Nephron (organoid): Measurements from ENCODE around the gene NACC2.

ENCODE experiments used
- H3K27ac Mint-ChIP-seq, 3 experiments: 2 replicates each; pipeline ENCODE4 v1.8.0; 2020; ENCODE audit warnings: mixed read lengths in 3 of 3, mild to moderate bottlenecking in 2 of 3, moderate library complexity in 1 of 3
- H3K27me3 Mint-ChIP-seq: 2 replicates; pipeline ENCODE4 v1.8.0; 2021; ENCODE audit warnings: low read depth, mild to moderate bottlenecking, moderate library complexity, mixed read lengths
- H3K36me3 Mint-ChIP-seq: 2 replicates; pipeline ENCODE4 v1.8.0; 2020; ENCODE audit warnings: low read depth, mixed read lengths
- H3K4me1 Mint-ChIP-seq: 2 replicates; pipeline ENCODE4 v1.8.0; 2020; ENCODE audit warnings: mixed read lengths
- H3K4me3 Mint-ChIP-seq, 3 experiments: 2 replicates each; pipeline ENCODE4 v1.8.0; 2020; ENCODE audit warnings: mild to moderate bottlenecking in 3 of 3, mixed read lengths in 3 of 3, moderate library complexity in 2 of 3
- H3K9me3 Mint-ChIP-seq: 2 replicates; pipeline ENCODE4 v1.8.0; 2020; ENCODE audit warnings: mixed read lengths
- CTCF ChIP-seq, 3 experiments: fragments of 200-600 bp; sonication (generic); IDR thresholded peaks; one replicate each; pipeline ENCODE4 v1.5.0; 2021; ENCODE audit warnings: antibody characterized with exemption in 3 of 3; ENCODE audit not compliant: unreplicated experiment in 3 of 3

Gene NACC2

GRCh38 chr9:136136127-136136925 is 41.2 kb upstream of the NACC2 start:
- Mint-ChIP-seq H3K27ac (no peak overlapping the region), H3K9me3 (no peaks in the 10 kb centered on the region), H3K4me1 (peaks cover 8% of the 10 kb centered on the region), H3K27me3 (peaks cover 54% of the 10 kb centered on the region), H3K4me3 (peak overlapping the region in 1 of 3 experiments; percentile 36), H3K36me3 (no peaks in the 10 kb centered on the region)
- TF ChIP-seq CTCF (IDR thresholded peaks at IDR 0.05; ENCODE audit: unreplicated experiment in 3 of 3) = no peak

DNA sequence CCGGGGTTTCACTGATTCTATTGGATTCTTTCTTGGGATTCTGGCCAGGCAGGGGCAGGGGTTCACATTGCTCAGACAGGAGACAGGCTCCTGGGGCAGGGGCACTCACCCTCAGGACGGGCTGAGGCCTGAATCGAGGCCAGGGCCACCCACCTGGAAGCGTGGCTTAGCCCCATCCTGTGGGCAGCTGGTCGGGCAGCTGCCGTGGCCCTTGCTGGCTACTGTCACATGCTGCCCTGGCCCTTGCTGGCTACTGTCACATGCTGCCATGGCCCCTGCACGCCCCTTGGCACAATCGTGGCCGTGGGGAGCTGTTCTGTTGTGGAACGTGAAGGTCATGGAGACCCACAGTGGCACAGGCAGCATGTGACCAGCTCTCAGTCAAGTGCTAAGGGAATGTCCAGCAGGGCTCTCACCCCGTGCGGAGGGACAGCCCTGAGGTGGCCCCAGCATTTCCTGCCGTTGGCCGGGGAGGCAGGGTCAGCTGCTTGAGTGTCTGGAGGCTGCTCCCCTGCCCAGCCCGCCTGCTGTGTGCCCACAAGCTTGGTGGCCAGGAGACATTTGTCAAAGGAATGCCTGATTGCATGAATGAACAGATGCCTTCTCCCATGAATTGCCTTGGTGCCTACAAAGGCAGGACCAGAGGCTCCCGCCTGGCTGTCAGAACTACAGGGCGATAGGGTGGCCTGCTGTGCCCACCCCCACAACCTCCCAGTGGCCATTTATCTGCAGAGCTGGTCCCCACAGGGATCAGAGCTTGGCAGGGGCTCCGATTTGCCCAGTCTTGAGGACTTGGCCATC is 40.4 kb upstream of the NACC2 start:
- Mint-ChIP-seq H3K27me3 (peaks cover 57% of the 10 kb centered on the region), H3K36me3 (no peaks in the 10 kb centered on the region), H3K4me3 (peak overlapping the region in 1 of 3 experiments; percentile 36), H3K4me1 (no peaks in the 10 kb centered on the region), H3K9me3 (no peaks in the 10 kb centered on the region), H3K27ac (no peak overlapping the region)
- TF ChIP-seq CTCF (IDR thresholded peaks at IDR 0.05; ENCODE audit: unreplicated experiment in 3 of 3) = no peak

GRCh38 chr9:136133959-136134484 is 38.9 kb upstream of the NACC2 start:
- no peaks in the 10 kb centered on the region for H3K9me3 Mint-ChIP-seq
- H3K27me3 Mint-ChIP-seq = peaks cover 72% of the 10 kb centered on the region
- H3K4me1 Mint-ChIP-seq = no peaks in the 10 kb centered on the region
- no peak for TF ChIP-seq CTCF (IDR thresholded peaks at IDR 0.05; ENCODE audit: unreplicated experiment in 3 of 3)
- no peaks in the 10 kb centered on the region for H3K36me3 Mint-ChIP-seq
- peak overlapping the region; percentile 71 to 77 (median 74) for H3K4me3 Mint-ChIP-seq
- H3K27ac Mint-ChIP-seq = no peak overlapping the region

DNA sequence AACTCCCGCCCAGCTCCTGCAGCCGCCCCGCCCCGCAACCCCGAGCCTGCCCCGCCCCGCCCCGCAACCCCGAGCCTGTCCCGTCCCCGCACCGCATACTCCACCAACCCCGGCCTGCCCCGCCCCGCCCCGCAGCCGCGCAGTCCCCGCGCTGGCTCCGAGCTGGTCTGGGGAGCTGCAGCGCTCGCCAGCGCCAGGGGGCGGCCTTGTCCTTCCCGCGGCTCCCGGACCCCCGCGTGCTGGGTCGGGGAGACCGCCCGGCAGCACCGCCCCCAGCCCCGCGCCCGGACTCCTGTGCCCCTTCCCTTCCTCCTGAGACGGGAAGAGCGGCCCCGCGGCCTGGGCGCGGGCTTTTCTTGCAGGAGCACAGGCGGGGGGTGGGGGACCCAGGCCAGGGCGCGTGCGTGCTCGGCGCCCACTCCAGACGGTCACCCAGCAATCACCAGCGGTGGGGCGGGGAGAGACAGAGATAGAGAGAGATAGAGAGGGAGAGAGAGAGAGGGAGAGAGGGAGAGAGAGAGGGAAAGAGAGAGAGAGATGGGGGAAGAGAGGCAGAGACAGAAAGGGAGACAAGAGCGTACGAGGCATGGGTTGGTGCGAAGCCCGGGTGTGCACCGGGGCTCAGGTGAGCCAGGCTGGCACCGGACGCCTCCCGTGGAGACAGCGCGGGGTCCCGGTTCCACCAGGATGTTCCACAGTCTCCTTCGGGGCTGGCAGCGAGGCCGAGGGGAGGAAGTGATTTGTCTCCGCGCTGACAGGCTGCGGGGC is 38.3 kb upstream of the NACC2 start:
- Mint-ChIP-seq H3K36me3 (no peaks in the 10 kb centered on the region), H3K27ac (no peak overlapping the region), H3K27me3 (peaks cover 75% of the 10 kb centered on the region), H3K4me3 (peak overlapping the region; percentile 37 to 77 (median 71)), H3K4me1 (no peaks in the 10 kb centered on the region), H3K9me3 (no peaks in the 10 kb centered on the region)
- TF ChIP-seq CTCF (IDR thresholded peaks at IDR 0.05; ENCODE audit: unreplicated experiment in 3 of 3) = peak; percentile 54 to 70 (median 66)

GRCh38 chr9:136132512-136133050 is 37.5 kb upstream of the NACC2 start:
- no peak overlapping the region for H3K27ac Mint-ChIP-seq
- no peaks in the 10 kb centered on the region for H3K4me1 Mint-ChIP-seq
- no peaks in the 10 kb centered on the region for H3K36me3 Mint-ChIP-seq
- no peak for TF ChIP-seq CTCF (IDR thresholded peaks at IDR 0.05; ENCODE audit: unreplicated experiment in 3 of 3)
- no peaks in the 10 kb centered on the region for H3K9me3 Mint-ChIP-seq
- H3K4me3 Mint-ChIP-seq = no peak overlapping the region
- peaks cover 81% of the 10 kb centered on the region for H3K27me3 Mint-ChIP-seq
